Spleen (tissue), 11 donors: ENCODE results near the gene ADSS2. TPM values are rescaled to one million over a fixed set of nuclear protein-coding genes. Genes with fewer than 3 reads are reported as not detected.
"Not testable (repeated sequence)": the region's sequence is repeated elsewhere in the genome, so short reads cannot be mapped to it uniquely, and the experiment has no call there.

ENCODE experiments used
- DNase-seq: peaks from one replicate; pipeline ENCODE4 v3.0.0-alpha.2; 2020
- H3K27ac ChIP-seq, 8 donors: fragments of 200-600 bp; sonication (generic) in 7 of 8; 1 replicate in 4 of 8; 2 replicates in 4 of 8; pipeline versions ENCODE4 v1.5.0 to v1.8.0; 2016 to 2021; ENCODE audit warnings: inconsistent platforms in 4 of 8, mild to moderate bottlenecking in 4 of 8, moderate library complexity in 1 of 8
- H3K27me3 ChIP-seq, 7 donors: fragments of 200-600 bp; sonication (generic) in 6 of 7; replicated peaks in 1 of 7; 1 replicate in 4 of 7; 2 replicates in 3 of 7; pipeline versions ENCODE4 v1.5.0 to v1.8.0; 2016 to 2021; ENCODE audit warnings: inconsistent platforms in 3 of 7, mild to moderate bottlenecking in 1 of 7
- H3K36me3 ChIP-seq, 6 donors: fragments of 200-600 bp; sonication (generic) in 5 of 6; 1 replicate in 4 of 6; 2 replicates in 2 of 6; pipeline versions ENCODE4 v1.5.0 to v1.8.0; 2016 to 2021; ENCODE audit warnings: inconsistent platforms in 2 of 6
- H3K4me1 ChIP-seq, 6 donors: fragments of 200-600 bp; sonication (generic) in 5 of 6; 1 replicate in 3 of 6; 2 replicates in 3 of 6; pipeline versions ENCODE4 v1.5.0 to v1.8.0; 2016 to 2021; ENCODE audit warnings: inconsistent platforms in 3 of 6
- H3K4me3 ChIP-seq, 8 donors: fragments of 200-600 bp; sonication (generic) in 7 of 8; 1 replicate in 4 of 8; 2 replicates in 4 of 8; pipeline versions ENCODE4 v1.5.0 to v1.8.0; 2016 to 2021; ENCODE audit warnings: inconsistent platforms in 4 of 8, mild to moderate bottlenecking in 4 of 8, moderate library complexity in 2 of 8
- H3K9me3 ChIP-seq, 8 donors: fragments of 200-600 bp; sonication (generic) in 7 of 8; 1 replicate in 4 of 8; 2 replicates in 4 of 8; pipeline versions ENCODE4 v1.5.0 to v1.8.0; 2016 to 2021; ENCODE audit warnings: inconsistent platforms in 4 of 8
- POLR2A ChIP-seq, 3 donors: fragments of 450-650 bp; IDR thresholded peaks; one replicate each; pipeline ENCODE4 v1.5.1; 2017; ENCODE audit warnings: antibody characterized with exemption in 3 of 3, mild to moderate bottlenecking in 1 of 3
- POLR2AphosphoS5 ChIP-seq, 3 donors: sonication (generic); formaldehyde crosslinking; IDR thresholded peaks; one replicate each; pipeline ENCODE4 v1.5.1; 2017; ENCODE audit warnings: antibody characterized with exemption in 3 of 3
- WGBS, 5 donors: extraction: QIAGEN DNeasy Blood & Tissue Kit in 3 of 5; methylation state at CpG; one replicate each; pipeline versions ENCODE4 v1.1.5 to v1.1.7; 2013 to 2018; 5-methylcytosine and 5-hydroxymethylcytosine counted together
- intact Hi-C: fragments of 100-400 bp; cut with DNase I; formaldehyde crosslinking; loops from one replicate; pipeline ENCODE4 v1.15.0; 2023; ENCODE audit warnings: low total_unique reads
- polyA plus RNA-seq, 3 donors: library from polyadenylated mRNA; stranded (reverse); fragments of 200-250 nt; gene quantifications; one replicate each; pipeline ENCODE4 v1.2.1, GENCODE V29; 2013
- total RNA-seq, 7 donors: library from RNA; depleted of rRNA in 3 of 7; stranded (reverse); fragments of >200 nt in 3 of 7; fragmentation: NEBNext Ultra II Directional in 4 of 7; extraction: Animal tissue kit (Norgen Biotek cat#: 25700) in 4 of 7; gene quantifications; one replicate each; pipeline versions ENCODE4 v1.1.0 to v1.2.1, GENCODE V29; 2016 to 2021
- TF ChIP-seq, protein P1 (sequence below), 11 experiments: fragments of 200-600 bp in 7 of 11; fragments of 450-650 bp in 4 of 11; sonication (generic) in 4 of 11; IDR thresholded peaks in 8 of 11; conservative IDR thresholded peaks in 3 of 11; 1 replicate in 7 of 11; 2 replicates in 4 of 11; pipeline versions ENCODE4 v1.4.0 to v1.8.0; 2016 to 2021; ENCODE audit warnings: antibody characterized with exemption in 11 of 11, inconsistent platforms in 4 of 11, mild to moderate bottlenecking in 1 of 11
- donor health status: healthy with polysubstance abuse.
- donor health status: DM: no; HTN: no; CAD: no; lungs with moderate emphysema.
- donor health status: DM: no; HTN: no; CAD: no.
- donor health status: Bipolar disorder and iron deficiency.
- donor health status: healthy.
- donor health status: DM: no; HTN: no; CAD: no.
- donor health status: DM: yes; HTN: yes; CAD: no.

Gene ADSS2
- total and polyA plus RNA-seq, 10 donors, result 19.9 to 48.6 (median 42.1) TPM

- H3K27me3 ChIP-seq, result no peaks in the 10 kb centered on the region
- intact Hi-C loops, result no loop called here
- DNase-seq, result no peak
- no peak overlapping the region for H3K27ac ChIP-seq
- no peaks in the 10 kb centered on the region for H3K4me1 ChIP-seq
- 83 to 89% (median 88%) methylated on average over 7 of the region's 7 CpGs for WGBS, 5 donors
- H3K9me3 ChIP-seq, result no peaks in the 10 kb centered on the region
- TF ChIP-seq, protein P1, sequence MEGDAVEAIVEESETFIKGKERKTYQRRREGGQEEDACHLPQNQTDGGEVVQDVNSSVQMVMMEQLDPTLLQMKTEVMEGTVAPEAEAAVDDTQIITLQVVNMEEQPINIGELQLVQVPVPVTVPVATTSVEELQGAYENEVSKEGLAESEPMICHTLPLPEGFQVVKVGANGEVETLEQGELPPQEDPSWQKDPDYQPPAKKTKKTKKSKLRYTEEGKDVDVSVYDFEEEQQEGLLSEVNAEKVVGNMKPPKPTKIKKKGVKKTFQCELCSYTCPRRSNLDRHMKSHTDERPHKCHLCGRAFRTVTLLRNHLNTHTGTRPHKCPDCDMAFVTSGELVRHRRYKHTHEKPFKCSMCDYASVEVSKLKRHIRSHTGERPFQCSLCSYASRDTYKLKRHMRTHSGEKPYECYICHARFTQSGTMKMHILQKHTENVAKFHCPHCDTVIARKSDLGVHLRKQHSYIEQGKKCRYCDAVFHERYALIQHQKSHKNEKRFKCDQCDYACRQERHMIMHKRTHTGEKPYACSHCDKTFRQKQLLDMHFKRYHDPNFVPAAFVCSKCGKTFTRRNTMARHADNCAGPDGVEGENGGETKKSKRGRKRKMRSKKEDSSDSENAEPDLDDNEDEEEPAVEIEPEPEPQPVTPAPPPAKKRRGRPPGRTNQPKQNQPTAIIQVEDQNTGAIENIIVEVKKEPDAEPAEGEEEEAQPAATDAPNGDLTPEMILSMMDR (IDR thresholded peaks at IDR 0.05 in 8 of 11, conservative IDR thresholded peaks at IDR 0.05 in 3 of 11), result no peak
- TF ChIP-seq POLR2A (IDR thresholded peaks at IDR 0.05) (no peak), POLR2AphosphoS5 (IDR thresholded peaks at IDR 0.05) (no peak)
- no peaks in the 10 kb centered on the region for H3K36me3 ChIP-seq
- H3K4me3 ChIP-seq, result no peak overlapping the region
These were observed 76.7 kb downstream of the ADSS2 start for GRCh38 chr1:244375051-244375450.

DNA sequence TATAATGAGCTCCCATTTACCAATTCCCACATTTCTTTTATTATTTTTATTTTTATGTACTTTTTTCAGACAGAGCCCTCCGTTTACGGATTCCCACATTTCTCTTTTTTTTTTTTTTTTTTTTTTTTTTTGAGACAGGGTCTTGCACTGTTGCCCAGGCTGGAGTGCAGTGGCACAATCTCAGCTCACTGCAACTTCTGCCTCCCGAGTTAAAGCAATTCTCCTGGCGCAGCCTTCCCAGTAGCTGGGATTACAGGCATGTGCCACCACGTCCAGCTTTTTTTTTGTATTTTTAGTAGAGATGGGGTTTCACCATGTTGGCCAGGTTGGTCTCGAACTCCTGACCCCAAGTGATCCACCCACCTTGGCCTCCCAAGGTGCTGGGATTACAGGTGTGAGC, 77.2 kb downstream of the ADSS2 start:
- H3K27ac ChIP-seq, H3K27me3 ChIP-seq, H3K9me3 ChIP-seq, DNase-seq, intact Hi-C loops, H3K36me3 ChIP-seq, H3K4me1 ChIP-seq, H3K4me3 ChIP-seq: not testable (repeated sequence)
- WGBS, 5 donors, result 90 to 96% (median 92%) methylated on average over 6 of the region's 6 CpGs

DNA sequence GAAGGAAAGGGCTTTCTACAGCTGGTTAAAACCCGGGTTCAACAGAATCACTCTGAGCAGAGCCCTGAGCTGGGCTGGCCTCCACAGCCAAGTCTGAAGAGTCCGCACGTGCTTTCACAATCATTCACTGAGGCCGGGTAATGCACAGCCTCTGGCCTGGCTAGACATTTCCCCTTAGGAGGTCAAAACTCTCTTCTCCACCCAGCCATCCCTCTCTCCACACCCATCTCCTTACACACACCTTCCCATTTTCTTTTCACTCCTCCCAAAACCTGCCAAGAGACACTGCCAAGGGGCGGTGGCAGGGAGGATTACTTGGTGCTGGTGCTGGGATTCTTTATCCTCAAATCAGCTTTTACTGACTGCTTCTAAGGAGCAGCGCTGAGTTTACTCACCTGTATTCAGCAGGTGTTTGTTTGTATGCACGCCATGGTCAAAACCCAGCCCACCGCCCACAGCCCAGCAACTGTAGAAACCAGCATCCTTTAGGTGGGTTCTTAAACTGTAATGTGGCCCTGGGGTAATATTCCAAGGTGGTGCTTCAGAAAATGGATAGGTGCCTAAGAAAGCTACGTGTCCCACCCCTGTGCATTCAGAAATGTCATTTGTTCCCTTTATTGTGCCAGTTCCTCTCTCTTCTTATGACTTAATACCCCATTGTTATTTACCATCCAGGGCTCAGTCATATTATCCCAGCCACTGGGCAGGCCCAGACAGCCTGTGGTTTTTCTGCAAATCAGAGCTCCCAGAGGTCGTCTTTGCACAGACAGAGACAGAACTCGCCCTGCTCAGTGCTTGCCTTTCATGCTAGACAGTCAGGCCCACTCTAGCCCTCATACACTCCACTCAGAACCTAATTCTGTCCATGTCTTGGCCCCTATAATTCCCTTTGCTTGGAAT, 80.2 kb downstream of the ADSS2 start:
- intact Hi-C loops, result no loop called here
- TF ChIP-seq POLR2AphosphoS5 (IDR thresholded peaks at IDR 0.05) (no peak), POLR2A (IDR thresholded peaks at IDR 0.05) (no peak)
- TF ChIP-seq, protein P1 (IDR thresholded peaks at IDR 0.05 in 8 of 11, conservative IDR thresholded peaks at IDR 0.05 in 3 of 11), result no peak
- H3K4me3 ChIP-seq, result no peak overlapping the region
- H3K27ac ChIP-seq, result no peak overlapping the region
- no peaks in the 10 kb centered on the region for H3K27me3 ChIP-seq
- H3K9me3 ChIP-seq, result no peaks in the 10 kb centered on the region
- no peak for DNase-seq
- no peaks in the 10 kb centered on the region for H3K4me1 ChIP-seq
- no peaks in the 10 kb centered on the region for H3K36me3 ChIP-seq
- 77 to 90% (median 82%) methylated on average over 11 of the region's 11 CpGs for WGBS, 5 donors

GRCh38 chr1:244370060-244370637, 81.6 kb downstream of the ADSS2 start:
- H3K27ac ChIP-seq, result no peak overlapping the region
- intact Hi-C loops, result no loop called here
- 72 to 85% (median 78%) methylated on average over 8 of the region's 8 CpGs for WGBS, 5 donors
- H3K36me3 ChIP-seq, result no peaks in the 10 kb centered on the region
- H3K9me3 ChIP-seq, result peaks cover 0 to 7% (median 2%) of the 10 kb centered on the region in 8 donors
- no peak overlapping the region for H3K4me3 ChIP-seq
- TF ChIP-seq POLR2A (IDR thresholded peaks at IDR 0.05) (no peak), POLR2AphosphoS5 (IDR thresholded peaks at IDR 0.05) (no peak)
- TF ChIP-seq, protein P1 (IDR thresholded peaks at IDR 0.05 in 8 of 11, conservative IDR thresholded peaks at IDR 0.05 in 3 of 11), result no peak
- H3K4me1 ChIP-seq, result no peaks in the 10 kb centered on the region
- DNase-seq, result no peak
- H3K27me3 ChIP-seq, result no peaks in the 10 kb centered on the region
